SK-N-SH (cell line): ENCODE measurements around the gene CKB. TPM values are rescaled to one million over a fixed set of nuclear protein-coding genes. Genes with fewer than 3 reads are reported as not detected.

Experiments used
- CTCF ChIA-PET: fragments of 300-600, 350-600 bp; formaldehyde crosslinking; extraction: SDS; loops from one replicate; lab custom pipeline; 2021; lab: Yijun Ruan, JAX
- POLR2A ChIA-PET: fragments of 350-600 bp; sonication (Branson Sonifier 250); formaldehyde crosslinking; extraction: SDS; loops from one replicate; lab custom pipeline; 2020; ENCODE audit warnings: antibody characterized with exemption, inconsistent platforms; lab: Yijun Ruan, JAX
- DNase-seq: peaks from one replicate; pipeline ENCODE4 v3.0.0; 2012
- H2AFZ ChIP-seq: fragments of 200-600 bp; sonication (generic); 2 replicates; pipeline ENCODE4 v1.8.1; 2016; ENCODE audit warnings: antibody characterized with exemption, mild to moderate bottlenecking, low read depth
- H3F3A ChIP-seq: fragments of 200-600 bp; sonication (generic); replicated peaks from 2 replicates; pipeline ENCODE3; 2016; ENCODE audit warnings: antibody characterized with exemption, mild to moderate bottlenecking; ENCODE audit not compliant: insufficient read depth
- H3K27ac ChIP-seq, 2 experiments: fragments of 200-500 bp in 1 of 2; fragments of 200-600 bp in 1 of 2; sonication (Bioruptor generic) in 1 of 2; sonication (generic), shearing (Covaris generic) in 1 of 2; 2 replicates each; pipeline versions ENCODE4 v1.5.1 to v1.6.1; 2014 to 2016; ENCODE audit warnings: low read depth in 2 of 2, inconsistent platforms in 1 of 2, low read length in 1 of 2, mild to moderate bottlenecking in 1 of 2, mixed read lengths in 1 of 2
- H3K27me3 ChIP-seq: fragments of 200-600 bp; sonication (generic), shearing (Covaris generic); 2 replicates; pipeline ENCODE4 v1.6.1; 2016; ENCODE audit warnings: mixed run types; ENCODE audit not compliant: insufficient read depth
- H3K36me3 ChIP-seq, 2 experiments: fragments of 200-500 bp in 1 of 2; fragments of 200-600 bp in 1 of 2; sonication (Bioruptor generic) in 1 of 2; sonication (generic) in 1 of 2; replicated peaks in 1 of 2; 2 replicates each; pipeline versions ENCODE3 to v1.5.1; 2014 to 2016; ENCODE audit warnings: low read length in 1 of 2, mild to moderate bottlenecking in 1 of 2; ENCODE audit not compliant: insufficient read depth in 2 of 2, control insufficient read depth in 1 of 2
- H3K4me1 ChIP-seq, 2 experiments: fragments of 200-500 bp in 1 of 2; fragments of 200-600 bp in 1 of 2; sonication (Bioruptor generic) in 1 of 2; sonication (generic), shearing (Covaris generic) in 1 of 2; 2 replicates each; pipeline versions ENCODE4 v1.5.1 to v1.6.1; 2014 to 2016; ENCODE audit warnings: low read depth in 1 of 2, low read length in 1 of 2, mixed run types in 1 of 2; ENCODE audit not compliant: insufficient read depth in 2 of 2, control insufficient read depth in 1 of 2
- H3K4me2 ChIP-seq: fragments of 200-600 bp; sonication (generic), shearing (Covaris generic); 2 replicates; pipeline ENCODE4 v1.6.1; 2017; ENCODE audit warnings: mixed run types
- H3K4me3 ChIP-seq, 2 experiments: fragments of 200-500 bp in 1 of 2; fragments of 200-600 bp in 1 of 2; sonication (Bioruptor generic) in 1 of 2; sonication (generic), shearing (Covaris generic) in 1 of 2; 2 replicates each; pipeline versions ENCODE4 v1.5.1 to v1.8.1; 2014 to 2016; ENCODE audit warnings: low read depth in 2 of 2, inconsistent platforms in 1 of 2, low read length in 1 of 2, mild to moderate bottlenecking in 1 of 2, mixed read lengths in 1 of 2, moderate library complexity in 1 of 2
- H3K79me2 ChIP-seq: fragments of 200-600 bp; sonication (generic); 2 replicates; pipeline ENCODE4 v1.8.1; 2017; ENCODE audit warnings: mild to moderate bottlenecking; ENCODE audit not compliant: insufficient read depth
- H3K9ac ChIP-seq: fragments of 200-600 bp; sonication (generic); 2 replicates; pipeline ENCODE4 v1.6.1; 2017; ENCODE audit warnings: mixed run types
- H3K9me2 ChIP-seq: fragments of 200-600 bp; sonication (generic); 2 replicates; pipeline ENCODE4 v1.6.1; 2017; ENCODE audit warnings: mixed run types
- H3K9me3 ChIP-seq: fragments of 200-600 bp; sonication (generic); 2 replicates; pipeline ENCODE4 v1.6.1; 2017; ENCODE audit warnings: mixed run types, mild to moderate bottlenecking, moderate library complexity
- H4K20me1 ChIP-seq: fragments of 200-600 bp; sonication (generic); 2 replicates; pipeline ENCODE4 v1.6.1; 2017; ENCODE audit warnings: mild to moderate bottlenecking, mixed run types; ENCODE audit not compliant: insufficient read depth
- CHD2 ChIP-seq: fragments of 150-350 bp; IDR thresholded peaks from 2 replicates; pipeline ENCODE4 v1.6.1; 2018; ENCODE audit warnings: low read length; ENCODE audit not compliant: partially characterized antibody
- CTCF ChIP-seq: fragments of 200-600 bp; sonication (generic); IDR thresholded peaks from 2 replicates; pipeline ENCODE4 v1.6.1; 2017; ENCODE audit warnings: antibody characterized with exemption, mild to moderate bottlenecking, moderate library complexity
- ELF1 ChIP-seq: IDR thresholded peaks from 2 replicates; pipeline ENCODE4 v1.4.0; 2012
- EP300 ChIP-seq, 2 experiments: IDR thresholded peaks; 2 replicates each; pipeline versions ENCODE4 v1.4.0 to v1.6.1; 2012; ENCODE audit warnings: borderline replicate concordance in 1 of 2, low read depth in 1 of 2, low read length in 1 of 2
- EZH2phosphoT487 ChIP-seq: fragments of 200-600 bp; sonication (generic); IDR thresholded peaks from 2 replicates; pipeline ENCODE4 v1.6.1; 2017; ENCODE audit warnings: low read depth, mixed run types, mild to moderate bottlenecking, antibody characterized with exemption, moderate library complexity, borderline replicate concordance
- GABPA ChIP-seq: IDR thresholded peaks from 2 replicates; pipeline ENCODE4 v1.4.0; 2012; ENCODE audit warnings: low read depth, mild to moderate bottlenecking
- IRF3 ChIP-seq: fragments of 150-350 bp; IDR thresholded peaks from 2 replicates; pipeline ENCODE4 v1.6.1; 2016; ENCODE audit warnings: mild to moderate bottlenecking, low read depth, low read length
- MAX ChIP-seq: IDR thresholded peaks from 2 replicates; pipeline ENCODE4 v1.4.0; 2012; ENCODE audit warnings: low read depth
- MXI1 ChIP-seq: IDR thresholded peaks from 2 replicates; pipeline ENCODE4 v1.6.1; 2012; ENCODE audit warnings: mild to moderate bottlenecking, low read depth, low read length, improper control_type of control experiment
- NRF1 ChIP-seq: IDR thresholded peaks from 2 replicates; pipeline ENCODE4 v1.6.1; 2012; ENCODE audit warnings: low read depth, mild to moderate bottlenecking, low read length
- POLR2AphosphoS5 ChIP-seq: IDR thresholded peaks from 2 replicates; pipeline ENCODE4 v1.6.1; 2012; ENCODE audit warnings: low read depth, low read length
- RAD21 ChIP-seq: IDR thresholded peaks from 2 replicates; pipeline ENCODE4 v1.6.1; 2012; ENCODE audit warnings: mild to moderate bottlenecking, low read length
- RCOR1 ChIP-seq: fragments of 150-350 bp; IDR thresholded peaks from 2 replicates; pipeline ENCODE4 v1.6.1; 2017; ENCODE audit warnings: antibody characterized with exemption, low read length
- RFX5 ChIP-seq: IDR thresholded peaks from 2 replicates; pipeline ENCODE4 v1.6.1; 2012; ENCODE audit warnings: mild to moderate bottlenecking, improper control_type of control experiment, low read length
- SIN3A ChIP-seq: IDR thresholded peaks from 2 replicates; pipeline ENCODE4 v1.6.1; 2012; ENCODE audit warnings: low read depth, mild to moderate bottlenecking, low read length, moderate library complexity, borderline replicate concordance
- SMC3 ChIP-seq: IDR thresholded peaks from 2 replicates; pipeline ENCODE4 v1.6.1; 2012; ENCODE audit warnings: low read depth, low read length, improper control_type of control experiment
- TCF12 ChIP-seq: IDR thresholded peaks from 2 replicates; pipeline ENCODE4 v1.4.0; 2012
- USF1 ChIP-seq: IDR thresholded peaks from 2 replicates; pipeline ENCODE4 v1.4.0; 2012; ENCODE audit warnings: low read depth, borderline replicate concordance
- YY1 ChIP-seq: IDR thresholded peaks from 2 replicates; pipeline ENCODE4 v1.4.0; 2012; ENCODE audit warnings: low read depth, mild to moderate bottlenecking
- WGBS: methylation state at CpG from one replicate; pipeline ENCODE4 v1.1.6; 2017; ENCODE audit warnings: low lambda C conversion rate; 5-methylcytosine and 5-hydroxymethylcytosine counted together
- polyA plus RNA-seq, 3 experiments: library from polyadenylated mRNA; depleted of rRNA; stranded (reverse); fragments of >200 nt; gene quantifications; 2 replicates each; pipeline ENCODE4 v1.2.3, GENCODE V29; 2012

Gene CKB
- polyA plus RNA-seq, 1 of the 3 experiments (the other 2 are of a cell fraction): 53.0 TPM

GRCh38 chr14:103562429-103563225 lies 40.0 kb upstream of the CKB start, which contains the start of the genes BAG5 and COA8 (continued):
- TF ChIP-seq POLR2AphosphoS5 (peak; percentile 40; the same call in 1 of the 2 replicates), NRF1 (0 out of 2 replicates have a peak, but pooled peaks have one; percentile 28), SMC3 (no peak), ELF1 (peak; percentile 76), MXI1 (peak; percentile 87), MAX (peak; percentile 20), SIN3A (peak; percentile 54; the same call in 1 of the 2 replicates), CTCF (0 out of 2 replicates have a peak, but pooled peaks have one; percentile 6)

GRCh38 chr14:103562179-103562428 lies 39.5 kb upstream of the CKB start:
- Histone ChIP-seq H3K9me3 (no peaks in the 10 kb centered on the region), H3K27ac (peak overlapping the region; percentile 92), H4K20me1 (peaks cover 66% of the 10 kb centered on the region), H3K27me3 (no peaks in the 10 kb centered on the region), H3K79me2 (peaks cover 97% of the 10 kb centered on the region), H3K4me3 (peak overlapping the region; percentile 91 to 92), H3F3A (peaks cover 6% of the 10 kb centered on the region), H3K9ac (peak overlapping the region; percentile 94), H3K4me1 (peaks cover 16 to 19% of the 10 kb centered on the region in 2 experiments; a peak in 3 of 4 replicates), H2AFZ (peak overlapping the region; percentile 70; the same call in 1 of the 2 replicates), H3K9me2 (no peaks in the 10 kb centered on the region), H3K4me2 (peak overlapping the region; percentile 98), H3K36me3 (peaks cover 21 to 28% of the 10 kb centered on the region in 2 experiments)
- DNase-seq: peak; percentile 88
- WGBS: 0% methylated on average over 2 of the region's 25 CpGs
- ChIA-PET CTCF (interaction anchor here (0.9 to 2.2 kb wide), 6 partner anchors 9 to 168 kb away, joined by 3 to 11 read pairs (median 6); no protein-coding TSS in a partner anchor), POLR2A (interaction anchor here (0.6 to 1.5 kb wide), 5 partner anchors 9 to 118 kb away, joined by 3 to 4 read pairs (median 3); no protein-coding TSS in a partner anchor)
- no peak for TF ChIP-seq RAD21
- no peak for TF ChIP-seq MXI1
- no peak for TF ChIP-seq EP300 (IDR thresholded peaks at IDR 0.05; ENCODE audit: borderline replicate concordance in 1 of 2, low read depth in 1 of 2, low read length in 1 of 2)
- TF ChIP-seq RCOR1: no peak
- no peak for TF ChIP-seq TCF12
- no peak for TF ChIP-seq CHD2
- TF ChIP-seq SIN3A: no peak
- TF ChIP-seq RFX5: no peak
- TF ChIP-seq EZH2phosphoT487: no peak
- no peak for TF ChIP-seq USF1
- TF ChIP-seq IRF3: no peak
- TF ChIP-seq GABPA: no peak
- no peak for TF ChIP-seq CTCF
- no peak for TF ChIP-seq YY1
- no peak; the same call in 1 of the 2 replicates for TF ChIP-seq MAX
